ENCODE measurements around the gene WDR26.
"Not testable (repeated sequence)": the region's sequence is repeated elsewhere in the genome, so short reads cannot be mapped to it uniquely, and the experiment has no call there.

The WDR26 gene

DNA sequence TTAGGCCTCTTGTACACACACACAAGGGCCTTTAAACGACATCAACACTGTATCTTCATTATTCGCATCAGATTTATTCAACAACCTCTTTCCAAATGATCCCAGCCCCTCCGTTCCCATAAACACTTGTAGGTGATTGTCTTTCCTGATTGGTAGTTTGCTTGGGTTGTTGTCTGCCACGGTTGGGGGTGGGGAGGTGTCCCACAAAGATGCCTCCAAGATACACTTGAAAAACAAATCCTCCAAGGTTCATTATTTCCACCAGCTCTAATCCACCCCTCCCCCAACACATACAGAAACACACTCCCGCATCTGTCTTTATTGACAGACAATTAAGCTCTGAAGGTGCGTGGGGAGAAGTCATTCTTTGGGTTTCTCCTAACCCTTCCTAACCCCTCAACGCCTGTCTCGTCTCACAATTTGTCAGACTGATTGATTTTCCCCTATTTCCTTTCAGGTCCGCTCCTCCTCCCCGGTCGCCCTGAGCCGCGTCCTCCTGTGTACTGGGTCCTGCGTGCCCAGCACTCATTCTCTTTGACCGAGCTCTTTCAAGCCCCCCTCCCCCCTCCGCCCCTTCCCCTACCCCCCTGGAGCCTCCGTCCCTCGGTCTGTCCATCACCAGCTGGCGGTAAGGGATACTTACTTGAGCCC lies 1.4 kb downstream of the WDR26 start:
- no peak for DNase-seq

DNA sequence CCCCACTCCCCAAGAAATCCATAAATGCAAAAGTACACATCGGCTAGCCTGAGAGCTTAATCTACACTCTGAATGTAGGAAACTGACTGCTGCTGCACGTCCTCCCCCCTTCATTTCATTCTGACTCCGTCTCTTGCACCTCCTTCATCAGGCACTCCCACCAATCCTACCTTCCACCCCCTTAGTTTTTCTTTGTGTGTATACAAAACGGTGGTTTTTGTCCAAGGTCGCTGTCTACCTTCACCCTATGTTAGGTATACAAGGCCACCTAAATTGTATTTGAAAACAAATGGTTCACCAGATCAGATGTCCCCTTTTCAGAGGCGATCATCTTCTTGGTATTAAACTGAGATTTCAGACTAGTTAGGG lies 1.9 kb downstream of the WDR26 start:
- no peak for DNase-seq

DNA sequence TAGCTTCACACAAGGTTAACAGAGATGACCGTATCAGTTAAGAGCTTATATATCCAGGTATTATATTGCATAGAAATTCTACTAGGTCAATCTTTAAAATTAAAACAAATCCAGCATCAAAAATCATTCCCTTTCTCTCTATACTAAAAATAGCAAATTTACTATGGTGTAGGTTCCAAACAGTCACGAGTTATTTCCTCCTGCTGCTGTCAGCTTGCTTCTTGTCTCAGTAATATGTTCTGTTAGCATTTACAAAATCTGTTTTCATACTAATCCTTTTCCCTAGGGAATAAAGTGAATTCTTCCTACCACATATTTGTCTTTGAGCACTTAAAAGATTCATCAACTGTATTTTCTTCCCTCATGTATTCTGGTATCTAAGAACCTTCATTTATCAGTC lies 2.5 kb downstream of the WDR26 start:
- no peak for DNase-seq

- DNase-seq: no peak
Observed at GRCh38 chr1:224431726-224432125, 2.9 kb downstream of the WDR26 start.

- DNase-seq: no peak
Observed at GRCh38 chr1:224430511-224431113, 4.0 kb downstream of the WDR26 start.

DNA sequence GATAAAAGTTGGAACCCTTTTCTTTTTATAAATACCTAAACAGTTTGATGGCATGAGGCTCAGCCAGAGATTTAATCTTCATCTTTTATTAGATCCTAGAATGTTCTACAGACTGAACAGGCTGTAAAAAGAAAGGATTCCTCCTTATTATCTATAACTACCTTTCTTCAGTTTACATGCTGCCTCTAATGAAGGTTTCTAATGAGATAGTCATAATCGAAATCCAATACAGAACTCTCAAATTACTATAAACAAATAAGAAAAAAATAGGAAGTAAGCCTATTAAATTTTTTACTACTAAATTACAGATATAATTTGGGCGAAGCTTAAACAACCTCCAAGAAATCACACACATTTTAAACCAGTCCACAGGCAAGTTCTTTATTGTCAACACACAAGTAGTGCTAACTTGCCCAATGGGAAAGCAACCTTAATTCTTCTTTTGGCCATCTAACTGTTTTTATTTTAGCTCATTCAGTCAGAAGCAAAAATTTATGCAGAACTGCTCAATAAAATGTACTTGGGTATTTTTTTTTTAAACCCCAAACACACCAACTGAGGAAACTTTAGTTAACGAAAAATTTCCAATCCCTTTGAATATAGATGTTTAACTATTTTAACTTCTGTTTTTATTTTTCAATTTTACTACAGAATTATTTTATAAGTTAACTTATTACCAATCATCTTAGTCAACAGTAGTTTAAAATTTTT lies 4.8 kb downstream of the WDR26 start:
- no peak for DNase-seq

- not testable (repeated sequence) for DNase-seq
Observed at GRCh38 chr1:224428713-224429112, 5.9 kb downstream of the WDR26 start.

GRCh38 chr1:224427346-224427745 lies 7.3 kb downstream of the WDR26 start:
- no peak for DNase-seq

- not testable (repeated sequence) for DNase-seq
Observed at GRCh38 chr1:224426869-224427268, 7.7 kb downstream of the WDR26 start.

DNA sequence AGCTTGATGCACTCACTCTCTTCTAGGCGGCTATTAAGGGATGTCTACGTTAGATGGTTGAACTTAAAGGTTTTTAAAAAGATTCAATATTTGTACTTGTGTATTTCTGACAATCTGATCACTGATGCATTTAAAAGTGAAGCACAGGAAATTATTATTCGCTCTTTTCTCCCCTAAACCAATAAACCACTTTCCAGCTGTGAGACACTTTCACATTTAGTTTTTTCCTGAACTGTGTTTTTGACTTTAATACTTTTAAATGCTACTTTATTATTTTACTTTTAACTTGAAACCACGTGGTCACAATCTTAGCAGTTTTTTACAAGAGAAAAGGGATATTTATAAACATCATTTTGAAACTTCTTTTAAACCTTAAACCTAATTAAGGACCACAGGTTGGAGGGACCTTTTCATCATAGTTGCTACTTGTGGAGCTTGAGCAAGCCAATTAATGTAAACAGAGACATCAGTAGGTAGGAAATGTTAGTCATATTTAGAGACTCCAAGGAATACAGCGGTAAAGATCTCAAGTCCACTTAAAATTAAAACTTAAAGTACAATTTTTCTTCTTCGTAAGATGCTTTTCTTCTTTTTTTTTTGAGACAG lies 9.2 kb downstream of the WDR26 start:
- no peak for DNase-seq

DNA sequence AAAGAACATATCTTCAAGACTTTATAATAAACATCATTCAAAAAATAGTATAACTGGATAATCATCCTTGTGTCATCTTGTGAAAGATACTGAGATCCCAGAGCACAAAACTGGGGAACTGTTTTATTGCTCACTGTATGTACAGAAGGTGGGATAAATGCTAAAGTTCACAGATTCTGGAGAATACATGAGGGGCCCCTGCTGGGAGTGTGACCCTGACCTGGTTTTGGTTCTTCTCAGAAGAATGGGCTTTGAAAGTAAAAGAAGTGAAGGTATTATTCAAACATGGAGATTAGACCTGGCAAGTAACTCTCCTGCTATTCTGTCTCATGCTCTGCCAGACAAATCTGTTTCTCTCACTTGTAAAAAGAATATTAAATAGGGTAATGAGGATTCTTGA lies 14.5 kb downstream of the WDR26 start:
- no peak for DNase-seq

- no peak for DNase-seq
Observed at GRCh38 chr1:224411766-224412165, 22.8 kb downstream of the WDR26 start.

- DNase-seq: no peak
Observed at GRCh38 chr1:224408294-224408590, 26.4 kb downstream of the WDR26 start.

- DNase-seq: no peak
Observed at GRCh38 chr1:224407571-224408293, 26.9 kb downstream of the WDR26 start.

GRCh38 chr1:224406216-224406615 lies 28.4 kb downstream of the WDR26 start:
- no peak for DNase-seq

DNA sequence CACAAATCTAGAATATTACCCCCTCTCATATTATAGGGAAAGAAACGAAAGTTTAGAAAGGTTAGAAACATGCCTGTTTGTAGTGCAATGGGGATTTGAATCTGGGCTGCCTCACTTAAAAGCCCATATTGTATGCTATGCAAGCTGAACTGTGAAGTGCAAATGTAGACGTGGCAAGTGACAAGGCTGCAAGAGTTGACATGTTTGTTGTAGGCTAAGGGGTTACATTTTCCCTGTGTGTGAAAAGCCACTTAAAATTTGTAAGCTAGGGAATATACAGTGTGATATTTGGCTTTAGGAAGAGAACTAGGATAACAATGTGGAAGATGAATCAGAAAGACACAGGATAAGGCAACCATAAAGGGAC lies 29.0 kb downstream of the WDR26 start:
- DNase-seq: no peak

DNA sequence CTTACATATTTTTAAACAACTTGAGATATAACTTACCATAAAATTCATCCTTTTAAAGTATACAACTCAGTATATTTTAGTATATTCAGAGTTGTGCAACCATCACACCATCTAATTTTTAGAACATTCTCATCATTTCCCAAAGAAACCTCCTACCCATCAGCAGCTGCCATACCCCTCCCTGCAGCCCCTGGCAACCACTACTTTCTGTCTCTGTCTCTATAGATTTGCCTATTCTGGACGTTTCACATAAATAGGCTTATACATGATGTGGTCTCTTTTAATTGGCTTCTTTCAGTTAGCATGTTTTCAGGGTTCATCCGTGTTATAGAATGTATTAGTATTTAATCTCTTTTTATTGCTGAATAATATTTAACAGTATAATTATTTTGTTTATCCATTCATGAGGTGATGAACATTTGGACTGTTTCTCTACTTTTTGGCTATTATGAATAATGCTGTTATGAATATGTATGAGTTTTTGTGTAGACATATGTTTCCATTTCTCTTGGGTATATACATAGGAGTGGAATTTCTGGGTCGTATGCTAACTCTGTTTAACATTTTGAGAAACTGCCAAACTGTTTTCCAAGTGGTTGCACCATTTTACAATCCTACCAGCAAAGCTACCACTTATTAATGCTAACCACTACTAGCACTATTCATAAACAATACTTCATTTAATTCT lies 29.5 kb downstream of the WDR26 start:
- DNase-seq: no peak

- DNase-seq: no peak
Observed at GRCh38 chr1:224402472-224403036, 32.0 kb downstream of the WDR26 start.

GRCh38 chr1:224399887-224400286 lies 34.7 kb downstream of the WDR26 start:
- no peak for DNase-seq

GRCh38 chr1:224393294-224393693 lies 41.3 kb downstream of the WDR26 start:
- no peak for DNase-seq

- no peak for DNase-seq
Observed at GRCh38 chr1:224392411-224393249, 42.0 kb downstream of the WDR26 start.

GRCh38 chr1:224390517-224390916 lies 44.1 kb downstream of the WDR26 start:
- DNase-seq: no peak

All from SHP77 (cell line).